Fibroblast of skin of back (primary cell): ENCODE measurements around the gene MTRF1.
A peak's percentile ranks its signal among the peaks of the same experiment; 100 is the strongest.
"Not testable (repeated sequence)": the region's sequence is repeated elsewhere in the genome, so short reads cannot be mapped to it uniquely, and the experiment has no call there.

Source experiments
- DNase-seq: peaks from one replicate; pipeline ENCODE4 v3.0.0-alpha.2; 2013

Gene MTRF1

DNA sequence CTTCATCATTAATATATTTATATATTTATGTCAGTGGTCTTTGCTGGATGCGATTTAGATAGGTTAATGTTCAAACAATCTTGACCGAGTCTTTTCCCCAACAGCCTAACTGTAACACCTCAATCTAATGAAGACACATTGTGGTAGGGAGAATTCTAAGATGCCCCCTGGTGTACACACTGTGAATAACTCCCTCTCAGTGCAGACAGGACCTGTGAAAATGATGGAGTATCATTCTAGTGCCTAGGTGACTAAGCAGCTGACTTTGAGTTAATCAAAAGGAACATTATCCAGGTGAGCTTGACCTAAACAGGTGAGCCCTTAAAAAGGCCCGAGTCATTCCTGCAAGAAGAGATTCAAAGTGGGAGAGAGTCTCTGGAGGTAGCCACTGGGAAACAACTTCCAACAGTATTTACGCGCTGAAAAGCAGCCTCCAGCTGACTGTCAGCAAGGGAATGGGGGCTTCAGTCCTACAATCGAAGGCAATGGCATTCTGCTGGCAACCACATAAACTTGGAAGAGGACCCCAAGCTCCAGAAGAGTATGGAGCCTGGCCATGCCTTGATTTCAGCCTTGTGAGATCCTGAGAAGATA is 41.0 kb downstream of the MTRF1 start:
- peak; percentile 59 for DNase-seq

- no peak for DNase-seq
Measured at GRCh38 chr13:41220401-41220800, 43.0 kb downstream of the MTRF1 start.

GRCh38 chr13:41216160-41216559 is 47.2 kb downstream of the MTRF1 start:
- DNase-seq: peak; percentile 67

- DNase-seq: no peak
Measured at GRCh38 chr13:41213919-41214318, 49.5 kb downstream of the MTRF1 start.

DNA sequence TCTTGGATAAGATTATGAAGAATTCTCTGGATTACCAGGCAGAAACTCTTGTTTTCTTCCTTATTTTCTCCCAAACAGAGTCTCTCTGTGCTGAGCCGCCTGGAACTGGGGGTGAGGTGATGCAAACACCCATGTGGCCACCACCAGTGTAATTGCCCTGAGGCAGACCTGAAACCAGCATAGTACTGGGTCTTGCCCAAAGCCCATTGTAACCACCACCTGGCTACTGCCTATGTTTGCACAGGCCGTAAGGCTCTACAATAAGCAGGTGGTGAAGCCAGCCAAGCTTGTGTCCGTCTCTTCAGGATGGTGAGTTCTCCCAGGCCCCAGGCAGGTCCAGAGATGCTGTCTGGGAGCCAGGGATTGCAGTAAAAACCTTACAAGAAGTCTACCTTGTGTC is 50.1 kb downstream of the MTRF1 start:
- DNase-seq: no peak

DNA sequence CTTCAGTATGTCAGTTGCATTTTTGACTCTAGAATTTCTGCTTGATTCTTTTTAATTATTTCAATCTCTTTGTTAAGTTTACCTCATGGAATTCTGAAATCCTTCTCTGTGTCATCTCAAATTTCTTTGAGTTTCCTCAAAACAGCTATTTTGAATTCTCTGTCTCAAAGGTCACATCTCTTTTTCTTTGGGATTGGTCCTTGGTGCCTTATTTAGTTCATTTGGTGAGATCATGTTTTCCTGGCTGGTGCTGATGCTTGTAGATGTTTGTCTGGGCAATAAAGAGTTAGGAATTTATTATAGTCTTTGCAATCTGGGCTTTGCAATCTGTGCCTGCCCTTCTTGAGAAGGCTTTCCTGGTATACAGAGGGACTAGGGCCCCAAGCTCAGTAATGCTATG is 50.5 kb downstream of the MTRF1 start:
- no peak for DNase-seq

DNA sequence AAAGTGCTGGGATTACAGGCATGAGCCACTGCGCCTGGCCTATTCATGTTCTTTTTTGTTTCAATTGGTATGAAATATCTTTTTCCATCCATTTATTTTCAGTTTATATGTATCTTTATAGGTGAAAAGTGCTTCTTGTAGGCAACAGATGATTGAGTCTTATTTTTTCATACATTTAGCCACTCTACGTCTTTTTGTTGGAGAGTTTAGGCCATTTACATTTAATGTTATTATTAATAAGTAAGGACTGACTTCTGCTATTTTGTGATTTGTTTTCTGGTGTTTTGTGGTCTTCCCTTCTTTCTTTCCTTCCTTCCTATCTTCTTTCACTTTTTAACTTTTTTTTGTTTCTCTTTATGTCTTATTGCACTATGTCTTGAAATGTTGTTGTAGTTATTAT is 52.3 kb downstream of the MTRF1 start:
- DNase-seq: no peak

GRCh38 chr13:41206467-41206866 is 56.9 kb downstream of the MTRF1 start:
- DNase-seq: no peak

GRCh38 chr13:41203810-41204209 is 59.6 kb downstream of the MTRF1 start:
- no peak for DNase-seq

DNA sequence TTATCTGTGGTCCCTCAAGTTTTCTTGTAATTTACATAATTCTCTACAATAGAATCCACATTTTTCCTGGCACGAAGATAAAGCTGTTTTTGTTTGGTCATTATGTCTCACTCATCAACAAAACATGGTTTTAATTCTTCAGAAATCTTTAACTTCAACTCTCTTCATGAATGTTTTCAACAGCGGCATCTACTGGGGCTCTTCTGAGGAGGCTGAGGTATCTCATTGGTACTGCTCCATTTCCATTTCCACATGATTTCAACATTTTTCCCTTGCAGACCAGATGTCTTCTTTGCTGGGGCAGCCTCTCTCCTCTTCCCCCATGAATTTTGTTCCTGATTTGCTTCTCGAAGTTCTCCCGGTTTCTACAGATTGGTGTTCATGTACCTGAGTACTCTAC is 63.2 kb downstream of the MTRF1 start:
- DNase-seq: no peak

- DNase-seq: no peak
Measured at GRCh38 chr13:41199526-41199925, 63.9 kb downstream of the MTRF1 start.

DNA sequence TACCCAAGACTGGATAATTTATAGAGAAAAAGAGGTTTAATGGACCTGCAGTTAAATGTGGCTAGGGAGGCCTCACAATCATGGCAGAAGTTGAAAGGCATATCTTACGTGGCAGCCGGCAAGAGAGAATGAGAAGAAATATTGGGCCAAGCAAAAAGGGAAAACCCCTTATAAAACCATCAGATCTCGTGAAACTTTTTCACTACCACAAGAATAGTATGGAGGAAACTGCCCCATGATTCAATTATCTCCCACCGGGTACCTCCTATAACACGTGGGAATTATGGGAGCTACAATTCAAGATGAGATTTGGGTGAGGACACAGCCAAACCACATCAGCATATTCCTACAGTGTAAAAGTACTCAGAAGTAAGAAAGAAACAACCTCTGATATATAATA is 64.3 kb downstream of the MTRF1 start:
- DNase-seq: no peak

- DNase-seq: peak; percentile 19
Measured at GRCh38 chr13:41196620-41197019, 66.8 kb downstream of the MTRF1 start.

DNA sequence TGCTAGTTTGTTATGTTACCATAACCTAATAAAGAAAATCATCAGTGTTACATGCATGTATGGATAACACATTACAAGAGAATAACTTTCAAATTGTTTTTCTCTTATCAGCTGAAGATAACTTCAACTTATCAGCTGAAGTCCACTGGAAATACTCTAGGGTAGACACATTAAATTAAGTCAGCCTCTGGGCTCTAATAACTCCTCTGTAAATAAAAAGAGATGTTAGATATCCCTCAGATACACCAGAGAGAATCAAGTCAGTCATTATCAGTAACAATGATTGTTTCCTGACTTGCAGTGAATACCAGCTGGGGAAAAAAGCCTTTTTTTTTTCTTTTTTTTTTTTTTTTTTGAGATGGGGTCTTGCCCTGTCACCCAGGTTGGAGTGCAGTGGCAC is 67.4 kb downstream of the MTRF1 start:
- no peak for DNase-seq

DNA sequence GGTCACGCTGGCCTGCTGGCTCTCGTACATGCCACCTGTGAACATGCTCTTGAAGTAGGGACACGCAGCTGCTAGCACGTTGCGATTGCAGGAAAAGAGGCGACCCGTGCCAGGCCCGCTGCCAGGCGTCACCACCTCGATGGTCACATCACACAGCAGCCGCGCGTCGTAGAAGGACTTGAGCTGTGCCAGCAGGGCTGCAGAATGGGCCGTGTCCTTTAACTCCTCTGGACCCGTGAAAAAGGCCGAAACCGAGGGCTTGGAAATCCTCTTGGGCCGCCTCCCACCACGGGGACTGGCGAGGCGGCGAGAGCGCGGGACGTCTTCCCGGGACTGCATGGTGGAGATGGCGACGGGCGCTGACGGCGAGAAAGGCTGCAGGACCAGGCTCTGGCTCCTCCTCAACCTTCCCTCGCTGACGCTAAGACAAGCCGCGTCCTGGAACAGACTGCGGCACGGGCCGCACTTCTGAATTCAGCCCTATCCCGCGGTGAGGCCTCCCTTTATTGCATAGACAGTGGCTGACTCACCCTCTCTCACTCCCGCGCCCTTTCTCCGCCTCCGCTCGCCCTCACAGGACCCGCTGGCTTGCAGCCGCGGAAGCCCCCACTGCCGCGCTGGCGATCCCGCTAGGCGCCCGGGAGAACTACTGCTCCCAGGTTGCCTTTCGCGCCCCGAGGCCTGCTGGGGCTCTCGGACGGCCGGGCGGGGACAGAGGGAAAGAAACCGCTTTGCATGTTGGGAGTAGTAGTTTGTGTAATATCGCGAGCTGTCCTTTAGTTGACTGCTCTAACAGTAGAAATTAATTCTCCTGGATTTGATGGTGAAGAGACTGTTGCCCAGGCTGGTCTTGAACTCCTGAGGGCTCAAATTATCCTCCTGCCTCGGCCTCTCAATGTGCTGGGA is 69.2 kb downstream of the MTRF1 start, which contains the start of gene KBTBD7:
Gene KBTBD7, minus strand, starts transcription at position 651 of the 906 bp plus-strand sequence. Its CDS starts 312 bp downstream, at position 339.
- peak; percentile 98 for DNase-seq

DNA sequence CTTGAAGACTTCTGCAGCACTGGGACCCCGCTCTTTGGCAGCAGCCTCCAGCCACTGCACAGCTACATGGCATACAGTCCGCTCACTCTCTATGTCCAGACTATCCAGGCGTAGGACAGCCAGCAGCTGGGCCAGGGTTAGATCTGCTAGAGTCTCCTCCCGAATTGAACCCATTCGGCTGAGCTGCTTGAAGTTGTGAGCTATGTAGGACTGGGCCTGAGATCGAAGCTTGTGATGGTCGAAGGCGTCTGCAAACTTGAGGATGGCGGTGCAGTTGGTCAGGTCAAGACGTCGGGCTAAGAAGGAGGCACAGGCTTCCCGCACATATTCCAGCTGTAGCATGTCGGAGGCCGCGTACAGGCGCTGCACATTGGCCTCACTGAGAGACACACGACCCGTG is 69.9 kb downstream of the MTRF1 start:
- no peak for DNase-seq

GRCh38 chr13:41188584-41188983 is 74.8 kb downstream of the MTRF1 start:
- peak; percentile 64 for DNase-seq

GRCh38 chr13:41186481-41186880 is 76.9 kb downstream of the MTRF1 start:
- DNase-seq: no peak

- DNase-seq: no peak
Measured at GRCh38 chr13:41182231-41182630, 81.1 kb downstream of the MTRF1 start.

DNA sequence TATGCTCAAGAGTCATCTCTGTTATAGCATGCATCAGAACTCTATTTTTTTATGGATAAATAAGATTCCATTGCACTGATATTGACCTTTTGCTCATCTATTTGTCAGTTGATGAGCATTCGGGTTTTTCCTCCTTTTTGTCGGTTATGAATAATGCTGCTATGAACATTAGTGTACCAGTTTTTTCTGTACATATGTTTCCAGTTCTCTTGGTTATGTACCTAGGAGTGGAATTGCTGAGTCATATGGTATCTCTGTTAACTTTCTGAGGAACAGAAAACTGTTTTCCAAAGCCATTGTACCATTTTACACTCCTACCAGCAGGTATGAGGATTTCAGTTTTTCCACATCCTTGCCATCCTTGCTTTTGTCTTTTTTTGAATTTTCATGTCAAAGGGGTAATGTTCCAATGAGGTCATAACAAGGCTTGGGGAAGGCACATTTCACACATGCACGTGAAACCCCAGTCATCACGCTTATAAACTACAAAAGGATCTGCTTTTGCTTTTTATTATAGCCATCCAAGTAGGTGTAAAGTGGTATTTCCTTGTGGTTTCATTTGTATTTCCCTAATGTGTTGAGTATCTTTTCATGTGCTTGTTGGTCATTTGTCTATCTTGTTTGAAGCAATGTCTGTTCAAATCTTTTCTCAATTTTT is 83.7 kb downstream of the MTRF1 start:
- DNase-seq: peak; percentile 53

DNA sequence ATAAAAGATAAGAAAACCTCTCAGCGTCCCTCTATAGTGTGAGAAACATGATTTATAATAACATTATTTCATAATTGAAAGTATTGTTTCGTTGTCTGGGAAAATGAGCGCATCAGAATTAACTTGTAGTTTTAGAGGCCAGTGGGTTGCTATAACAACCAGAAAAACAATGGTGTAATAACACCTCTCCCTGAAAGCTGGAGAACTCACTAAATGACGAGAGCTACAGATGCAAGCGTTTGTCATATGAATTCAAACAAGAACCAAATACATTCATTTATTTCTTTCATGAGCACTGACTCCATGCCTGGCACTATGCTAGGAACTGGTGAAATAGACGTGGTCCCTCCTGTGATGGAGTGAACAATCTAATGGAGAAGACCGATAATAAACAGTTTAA is 85.3 kb downstream of the MTRF1 start:
- DNase-seq: no peak

DNA sequence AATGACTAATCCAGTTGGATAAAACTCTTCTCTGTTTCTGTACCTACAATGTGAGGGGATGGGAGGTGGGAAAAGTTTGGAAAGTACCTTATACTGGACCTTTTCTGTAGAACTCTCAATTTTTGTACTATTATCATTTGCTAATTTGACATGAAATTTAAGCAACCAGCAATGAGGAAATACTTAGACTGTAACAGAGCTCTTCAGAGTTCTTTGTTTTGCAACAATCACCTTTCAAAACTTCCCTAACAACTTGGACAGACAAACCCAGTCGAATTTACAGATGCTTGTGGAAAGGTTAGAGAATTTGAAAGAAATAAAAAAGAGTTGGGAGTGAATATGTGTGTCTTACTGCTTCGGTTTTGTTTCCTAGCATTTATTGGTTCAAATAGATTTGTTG is 85.8 kb downstream of the MTRF1 start:
- no peak for DNase-seq

DNA sequence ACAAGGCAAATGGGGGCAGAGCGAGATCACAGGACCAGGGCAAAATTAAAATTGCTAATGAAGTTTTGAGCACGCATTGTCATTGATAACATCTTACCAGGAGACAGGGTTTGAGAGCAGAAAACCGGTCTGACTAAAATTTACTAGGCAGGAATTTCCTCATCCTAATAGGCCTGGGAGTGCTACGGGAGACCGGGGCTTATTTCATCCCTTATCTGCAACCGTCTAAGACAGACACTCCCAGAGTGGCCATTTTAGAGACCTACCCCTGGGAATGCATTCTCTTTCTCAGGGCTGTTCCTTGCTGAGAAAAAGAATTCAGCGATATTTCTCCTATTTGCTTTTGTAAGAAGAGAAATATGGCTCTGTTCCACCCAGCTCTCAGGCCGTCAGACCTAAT is 87.8 kb downstream of the MTRF1 start:
- not testable (repeated sequence) for DNase-seq
